Measurements from ENCODE around the gene PPME1.
"Not testable (repeated sequence)": the region's sequence is repeated elsewhere in the genome, so short reads cannot be mapped to it uniquely, and the experiment has no call there.

PPME1 gene, protein sequence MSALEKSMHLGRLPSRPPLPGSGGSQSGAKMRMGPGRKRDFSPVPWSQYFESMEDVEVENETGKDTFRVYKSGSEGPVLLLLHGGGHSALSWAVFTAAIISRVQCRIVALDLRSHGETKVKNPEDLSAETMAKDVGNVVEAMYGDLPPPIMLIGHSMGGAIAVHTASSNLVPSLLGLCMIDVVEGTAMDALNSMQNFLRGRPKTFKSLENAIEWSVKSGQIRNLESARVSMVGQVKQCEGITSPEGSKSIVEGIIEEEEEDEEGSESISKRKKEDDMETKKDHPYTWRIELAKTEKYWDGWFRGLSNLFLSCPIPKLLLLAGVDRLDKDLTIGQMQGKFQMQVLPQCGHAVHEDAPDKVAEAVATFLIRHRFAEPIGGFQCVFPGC

DNA sequence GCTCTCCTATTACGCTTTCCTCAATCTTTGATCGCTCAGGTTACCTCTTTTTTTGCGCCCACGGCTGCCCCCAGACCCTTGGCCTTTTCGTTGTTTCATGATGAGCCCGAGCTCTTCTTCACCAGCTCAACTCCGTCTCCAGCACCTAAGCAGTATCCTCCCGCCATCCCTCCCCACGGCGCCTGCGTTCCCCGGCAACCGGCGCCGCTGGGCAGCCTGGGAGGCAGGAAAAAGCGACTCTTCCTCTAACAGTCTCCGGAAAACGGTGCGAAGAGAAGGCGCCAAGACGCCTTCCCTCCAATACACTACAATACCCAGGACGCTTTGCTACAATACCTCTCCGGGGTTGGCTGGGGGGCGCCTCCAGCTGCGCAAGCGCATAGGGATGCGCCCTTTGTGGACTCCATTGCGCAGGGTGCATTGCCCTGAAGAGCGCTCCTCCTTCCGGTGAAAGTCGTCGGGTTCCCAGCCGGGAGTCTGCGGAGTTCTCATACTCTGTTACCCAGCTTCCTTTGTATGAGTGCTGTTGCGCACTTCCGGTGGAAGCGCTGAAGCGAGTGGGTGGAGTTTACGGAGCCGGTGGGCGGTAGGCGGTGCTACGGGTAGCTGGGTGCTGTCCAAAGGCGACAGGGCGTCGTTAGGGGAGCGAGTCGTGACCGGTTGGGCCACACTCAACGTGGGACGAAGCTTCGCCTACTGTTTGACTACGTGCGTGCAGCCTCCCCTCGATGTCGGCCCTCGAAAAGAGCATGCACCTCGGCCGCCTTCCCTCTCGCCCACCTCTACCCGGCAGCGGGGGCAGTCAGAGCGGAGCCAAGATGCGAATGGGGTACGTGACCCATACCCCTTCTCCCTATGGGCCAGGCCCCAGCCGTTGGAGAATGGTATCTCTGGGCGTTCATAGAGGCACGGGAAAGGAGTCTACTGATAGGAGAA, at the start of gene PPME1, which contains the start of gene C2CD3:
TSS of gene PPME1 (plus strand) at position 596 of the 936 bp plus-strand sequence. CDS start at position 729, 133 bp downstream.
TSS of gene C2CD3 (minus strand) at position 309 of the 936 bp plus-strand sequence. CDS start at position 99, 210 bp downstream.
- peak; percentile 96 for DNase-seq (ENCODE audit: low read depth, low spot score)
- H3K27ac ChIP-seq, result peak within 1 kb of the TSS; percentile 77

DNA sequence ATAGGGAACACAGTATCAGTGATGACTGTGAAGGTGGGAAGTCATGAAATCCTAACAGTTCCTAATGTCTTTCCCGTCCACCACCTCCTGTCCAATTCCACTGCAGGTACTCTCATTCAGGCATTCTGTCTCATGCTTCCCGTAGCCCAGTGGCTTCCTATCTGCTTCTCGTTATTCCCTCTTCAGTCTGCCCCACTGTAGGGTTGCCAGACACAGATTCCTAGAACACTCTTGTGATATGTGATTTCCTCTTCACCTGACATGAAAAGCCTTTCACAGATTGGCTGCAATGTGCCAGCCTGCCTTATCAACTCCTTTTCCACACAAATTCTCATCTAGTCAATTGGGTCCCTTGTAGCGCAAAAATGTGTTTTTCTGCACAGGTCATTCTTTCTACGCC, 49.3 kb upstream of the PPME1 start:
- no peak for DNase-seq (ENCODE audit: low read depth, low spot score)
- no peak overlapping the region for H3K27ac ChIP-seq

DNA sequence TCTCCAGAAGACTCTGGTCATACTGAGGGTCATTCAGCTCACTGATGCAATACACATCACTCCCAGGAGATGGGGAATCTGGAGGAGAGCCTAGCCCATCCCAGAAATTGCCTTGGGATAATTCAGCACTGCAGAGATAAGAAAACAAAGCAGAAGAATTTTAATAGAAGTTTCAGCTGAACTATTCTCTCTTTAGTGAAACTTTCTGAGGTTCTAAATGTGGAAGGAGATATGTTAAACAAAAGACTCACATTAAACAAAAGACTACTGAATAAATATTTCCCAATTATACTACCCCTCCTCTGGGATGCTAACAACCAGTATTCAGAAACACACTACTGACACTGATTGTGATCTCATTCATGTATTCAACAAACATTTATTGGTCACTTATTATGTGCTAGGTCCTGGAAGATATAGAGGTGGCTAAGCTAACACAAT, 48.1 kb upstream of the PPME1 start:
- DNase-seq (ENCODE audit: low read depth, low spot score), result no peak

DNA sequence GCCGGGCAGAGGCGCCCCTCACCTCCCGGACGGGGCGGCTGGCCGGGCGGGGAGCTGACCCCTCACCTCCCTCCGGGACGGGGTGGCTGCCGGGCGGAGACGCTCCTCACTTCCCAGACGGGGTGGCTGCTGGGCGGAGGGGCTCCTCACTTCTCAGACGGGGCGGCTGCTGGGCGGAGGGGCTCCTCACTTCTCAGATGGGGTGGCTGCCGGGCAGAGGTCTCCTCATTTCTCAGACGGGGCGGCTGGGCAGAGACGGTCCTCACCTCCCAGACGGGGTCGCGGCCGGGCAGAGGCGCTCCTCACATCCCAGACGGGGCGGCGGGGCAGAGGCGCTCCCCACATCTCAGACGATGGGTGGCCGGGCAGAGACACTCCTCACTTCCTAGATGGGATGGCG, 42.0 kb upstream of the PPME1 start:
- not testable (repeated sequence) for H3K27ac ChIP-seq; DNase-seq (ENCODE audit: low read depth, low spot score)

More for the DNA sequence above, 48.1 kb upstream of the PPME1 start:
- H3K27ac ChIP-seq, result no peak overlapping the region

DNA sequence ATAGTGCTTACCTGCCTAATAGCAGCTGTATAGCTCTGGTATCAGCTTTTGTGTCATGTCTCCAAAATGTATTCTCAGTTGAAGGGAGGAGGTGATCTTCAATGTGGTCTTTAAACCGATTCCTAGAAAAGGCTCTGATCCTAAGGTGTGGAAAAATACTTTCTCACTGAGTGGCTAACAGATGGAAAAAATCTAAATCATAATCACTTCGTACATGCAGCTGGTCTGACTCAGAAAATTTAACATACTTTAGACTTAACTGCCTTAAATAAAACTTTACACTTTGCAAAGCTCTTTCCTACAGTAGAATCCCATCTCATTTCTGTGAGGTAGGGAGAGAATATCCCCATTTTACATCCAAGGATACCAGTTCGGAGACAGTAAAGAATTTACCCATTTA, 38.3 kb upstream of the PPME1 start:
- no peak for DNase-seq (ENCODE audit: low read depth, low spot score)
- H3K27ac ChIP-seq, result no peak overlapping the region

DNA sequence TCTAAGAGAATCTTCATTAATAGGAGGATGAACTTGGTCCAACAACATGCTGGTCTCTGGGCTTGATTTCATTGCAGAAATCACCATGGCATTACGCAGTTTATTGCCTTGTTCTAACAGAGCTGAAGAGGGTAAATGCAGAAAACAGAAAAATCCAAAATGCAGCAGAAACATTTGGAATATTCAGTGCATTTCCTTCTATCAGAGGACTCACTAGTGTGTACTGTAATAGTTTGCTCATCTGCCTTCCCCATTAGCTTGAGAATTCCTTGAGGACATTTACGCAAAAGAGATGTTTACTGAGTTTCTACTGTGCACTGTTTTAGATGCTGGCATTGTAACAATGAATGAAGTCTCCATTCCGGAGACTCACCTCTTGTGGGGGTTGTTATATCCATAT, 37.7 kb upstream of the PPME1 start:
- no peak for DNase-seq (ENCODE audit: low read depth, low spot score)

DNA sequence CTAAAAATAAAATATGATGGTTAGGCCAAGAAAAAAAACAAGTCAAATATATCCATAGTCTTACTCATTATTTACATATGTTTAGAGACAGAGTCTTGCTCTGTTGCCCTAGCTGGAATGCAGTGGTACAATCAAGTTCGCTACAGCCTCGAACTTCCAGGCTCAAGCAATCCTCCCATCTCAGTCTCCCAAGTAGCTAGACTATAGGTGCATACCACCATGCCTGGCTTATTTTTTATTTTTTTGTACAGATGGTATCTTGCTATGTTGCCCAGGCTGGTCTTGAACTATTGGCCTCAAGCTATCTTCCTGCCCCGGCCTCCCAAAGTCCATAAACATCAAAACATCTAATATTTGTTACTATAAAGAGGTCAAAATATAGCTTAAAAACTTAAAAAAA, 36.4 kb upstream of the PPME1 start:
- no peak for DNase-seq (ENCODE audit: low read depth, low spot score)
- H3K27ac ChIP-seq, result peak overlapping the region; percentile 67

More for the DNA sequence above, 37.7 kb upstream of the PPME1 start:
- no peak overlapping the region for H3K27ac ChIP-seq

DNA sequence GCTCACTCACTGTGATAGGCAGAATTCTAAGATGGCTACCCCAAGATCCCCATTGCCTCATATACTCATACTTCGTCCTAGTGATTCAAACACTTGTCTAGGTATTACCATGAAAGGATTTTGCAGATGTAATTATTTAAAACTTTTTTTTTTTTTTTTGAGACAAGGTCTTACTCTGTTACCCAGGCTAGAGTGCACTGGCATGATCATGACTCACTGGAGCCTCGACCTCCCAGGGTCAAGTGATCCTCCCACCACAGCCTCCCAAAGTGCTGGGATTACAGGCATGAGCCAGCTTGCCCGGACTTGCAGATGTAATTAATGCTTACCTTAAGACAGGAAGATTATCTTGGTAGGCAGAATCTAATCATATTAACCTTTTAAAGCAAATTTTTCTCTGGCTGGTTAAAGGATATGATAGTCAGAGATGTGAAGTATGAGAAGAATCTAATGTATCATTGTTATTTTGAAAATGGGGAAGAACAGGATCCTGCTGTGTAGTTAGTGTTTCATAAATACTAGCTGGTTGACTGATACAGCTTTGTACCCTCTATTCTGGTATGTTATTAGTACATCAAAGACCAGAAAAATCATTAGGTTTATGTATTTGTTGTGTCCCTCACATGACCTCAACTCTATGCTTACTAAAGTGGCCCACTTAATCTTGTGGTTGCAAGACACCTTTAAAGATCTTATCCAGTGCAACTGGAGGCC, 35.8 kb upstream of the PPME1 start:
- peak; percentile 57 for DNase-seq (ENCODE audit: low read depth, low spot score)
- H3K27ac ChIP-seq, result peak overlapping the region; percentile 67

DNA sequence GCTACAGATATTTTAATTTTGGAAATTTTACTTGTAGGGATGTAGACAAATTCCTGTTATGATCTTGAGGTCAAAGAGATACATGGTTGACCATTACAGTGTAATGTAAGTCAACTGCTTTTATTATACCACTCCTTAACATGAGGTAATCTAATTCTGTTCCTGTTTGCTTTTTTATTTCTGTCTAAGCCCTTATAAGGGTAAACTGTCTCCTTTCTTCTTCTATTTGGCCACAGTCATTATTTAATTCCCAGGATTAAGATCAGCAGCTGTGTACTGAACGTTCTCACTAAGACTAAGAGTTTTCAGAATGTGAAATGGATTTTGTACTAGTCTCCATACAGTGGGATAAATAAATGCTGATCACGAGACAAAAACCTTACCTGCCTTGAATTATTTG, 33.1 kb upstream of the PPME1 start:
- peak overlapping the region; percentile 92 for H3K27ac ChIP-seq
- no peak for DNase-seq (ENCODE audit: low read depth, low spot score)

DNA sequence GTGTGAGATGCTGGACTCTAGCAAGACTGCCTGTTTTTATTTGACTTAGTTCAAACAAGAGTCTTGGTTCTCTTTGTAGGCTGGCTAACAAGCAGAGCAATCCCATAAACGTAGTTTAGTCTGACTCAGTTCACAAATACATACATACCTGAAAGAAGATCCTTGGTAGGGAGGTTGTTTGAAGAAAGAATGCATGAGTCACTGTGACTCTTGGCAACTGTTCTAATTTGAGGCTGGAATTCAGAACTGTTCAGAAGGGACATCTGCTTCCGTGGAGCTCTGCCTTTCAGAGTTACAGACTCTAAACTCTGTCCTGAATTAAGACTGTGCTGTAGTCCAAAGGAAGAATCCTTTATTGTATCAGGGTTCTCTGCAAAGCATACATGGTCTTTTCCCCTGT, 32.5 kb upstream of the PPME1 start:
- H3K27ac ChIP-seq, result peak overlapping the region; percentile 92
- peak; percentile 86 for DNase-seq (ENCODE audit: low read depth, low spot score)

DNA sequence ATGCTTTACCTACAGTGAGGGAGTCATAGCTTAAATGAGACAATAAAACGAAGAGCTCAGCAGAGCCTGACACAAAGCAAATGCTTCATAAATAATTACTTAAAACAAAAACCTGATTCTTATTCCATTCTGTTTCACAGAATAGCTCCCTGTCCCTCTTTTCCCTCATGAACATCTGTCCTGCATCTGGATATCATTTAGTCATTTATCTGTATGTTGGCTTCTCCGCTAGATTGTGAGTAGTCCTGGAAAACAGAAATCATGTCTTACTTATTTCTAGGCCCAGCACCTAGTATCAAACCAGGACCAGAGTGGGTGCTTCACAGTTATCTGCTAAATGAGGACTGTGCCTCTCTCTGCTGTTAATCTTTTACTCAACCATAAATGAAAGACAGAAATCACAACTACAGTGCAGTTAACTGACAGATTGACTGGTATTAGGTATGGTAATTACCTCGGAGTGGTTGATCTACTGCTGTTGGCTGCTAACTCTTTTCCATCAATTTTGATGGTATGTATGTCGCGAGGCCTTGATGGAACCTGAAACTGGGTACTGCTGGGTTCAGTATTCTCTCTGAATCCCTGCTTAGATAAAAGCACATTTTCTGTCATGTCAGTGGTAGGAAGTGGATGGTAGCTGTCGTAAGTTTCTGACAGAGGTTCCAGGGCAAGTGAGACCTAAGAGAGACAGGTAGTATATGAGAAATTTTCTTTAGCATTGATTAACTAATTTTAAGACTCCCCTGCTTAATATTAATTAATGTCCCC, 31.8 kb upstream of the PPME1 start:
- H3K27ac ChIP-seq, result peak overlapping the region; percentile 92
- DNase-seq (ENCODE audit: low read depth, low spot score), result no peak

DNA sequence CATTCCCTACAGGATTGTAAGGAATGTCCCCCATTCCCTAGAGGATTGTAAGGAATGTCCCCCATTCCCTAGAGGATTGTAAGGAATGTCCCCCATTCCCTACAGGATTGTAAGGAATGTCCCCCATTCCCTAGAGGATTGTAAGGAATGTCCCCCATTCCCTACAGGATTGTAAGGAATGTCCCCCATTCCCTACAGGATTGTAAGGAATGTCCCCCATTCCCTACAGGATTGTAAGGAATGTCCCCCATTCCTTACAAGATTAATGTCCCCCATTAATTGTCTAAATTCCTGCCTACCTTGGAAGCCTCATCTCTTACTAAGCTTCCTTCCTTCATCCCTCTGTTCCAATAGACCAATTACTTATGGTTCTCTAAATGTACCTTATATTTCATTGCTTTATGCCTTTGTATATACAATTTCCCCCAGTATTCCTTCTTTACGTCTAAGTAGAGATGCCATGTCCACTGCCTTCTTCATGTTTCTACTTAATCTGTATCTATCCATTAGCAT, 31.1 kb upstream of the PPME1 start:
- H3K27ac ChIP-seq; DNase-seq (ENCODE audit: low read depth, low spot score): not testable (repeated sequence)

DNA sequence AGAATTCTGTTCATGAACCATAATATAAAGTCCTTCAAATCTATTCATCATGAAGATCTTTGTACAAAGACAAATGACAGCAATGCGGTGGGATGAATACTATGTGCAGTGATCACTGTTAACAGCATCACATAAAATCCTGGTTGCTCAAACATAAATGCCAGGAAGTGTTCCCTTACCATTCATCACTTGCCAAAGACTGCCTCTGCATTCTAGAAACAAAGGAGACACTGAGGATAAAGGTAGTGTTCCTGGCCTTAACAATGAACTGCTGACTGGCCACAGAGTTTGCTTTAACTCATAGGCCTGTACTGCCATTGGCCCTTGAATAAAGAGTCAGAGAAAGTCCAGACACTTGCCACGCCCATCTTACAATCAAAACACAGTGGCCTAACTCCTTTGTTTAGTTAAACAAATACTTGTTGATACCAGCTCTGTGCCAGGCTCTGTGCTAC, 29.8 kb upstream of the PPME1 start:
- H3K27ac ChIP-seq, result peak overlapping the region; percentile 50
- peak; percentile 60 for DNase-seq (ENCODE audit: low read depth, low spot score)

DNA sequence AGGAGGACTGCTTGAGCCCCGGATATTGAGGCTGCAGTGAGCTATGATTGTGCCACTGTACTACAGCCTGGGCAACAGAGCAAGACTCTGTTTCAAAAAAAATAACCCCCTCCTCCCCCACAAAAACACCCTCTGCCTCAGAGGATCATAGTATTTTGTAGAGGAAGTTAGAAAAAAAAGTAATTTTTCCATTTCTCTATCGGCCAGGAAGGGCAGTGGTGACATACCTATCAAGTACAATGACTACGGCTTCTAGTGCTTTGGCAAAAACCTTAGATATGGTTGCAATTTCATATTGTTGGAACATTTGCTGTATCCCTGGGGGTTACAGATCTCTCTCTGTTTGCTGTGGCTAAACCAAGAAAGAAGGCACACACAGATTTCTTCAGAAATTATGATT, 29.2 kb upstream of the PPME1 start:
- H3K27ac ChIP-seq, result peak overlapping the region; percentile 50
- DNase-seq (ENCODE audit: low read depth, low spot score), result no peak

DNA sequence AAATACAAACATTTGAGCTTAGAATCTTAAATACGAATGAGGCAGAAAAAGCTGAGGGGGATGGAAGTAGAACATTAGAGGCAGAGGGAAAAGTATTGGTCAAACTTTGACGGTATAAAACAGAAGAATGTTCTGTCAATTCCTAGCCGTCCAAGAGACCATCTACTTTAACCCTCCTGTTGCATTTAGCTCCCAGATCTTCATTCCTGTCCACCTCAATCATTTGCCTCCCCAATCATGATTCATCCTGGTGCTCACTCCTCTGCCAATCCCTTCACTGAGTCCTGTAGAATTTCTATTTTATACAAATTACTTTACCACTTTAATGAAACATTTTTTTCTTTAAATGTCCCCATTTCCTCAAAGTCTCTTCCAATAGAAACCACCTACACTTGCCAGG, 28.5 kb upstream of the PPME1 start:
- no peak for DNase-seq (ENCODE audit: low read depth, low spot score)
- no peak overlapping the region for H3K27ac ChIP-seq

DNA sequence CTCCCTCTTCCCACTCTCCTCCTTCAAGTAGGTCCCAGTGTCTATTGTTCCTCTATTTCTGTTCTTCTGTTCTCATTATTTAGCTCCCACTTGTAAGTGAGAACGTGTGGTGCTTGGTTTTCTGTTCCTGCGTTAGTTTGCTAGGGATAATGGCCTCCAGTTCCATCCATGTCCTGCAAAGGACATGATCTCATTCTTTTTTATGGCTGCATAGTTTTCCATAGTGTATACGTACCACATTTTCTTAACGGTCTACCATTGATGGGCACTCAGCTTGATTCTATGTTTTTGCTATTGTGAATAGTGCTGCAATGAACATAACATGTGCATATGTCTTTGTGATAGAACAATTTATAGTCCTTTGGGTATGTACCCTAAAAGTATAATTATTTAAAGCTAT, 26.5 kb upstream of the PPME1 start:
- DNase-seq (ENCODE audit: low read depth, low spot score), result no peak
- H3K27ac ChIP-seq, result no peak overlapping the region

DNA sequence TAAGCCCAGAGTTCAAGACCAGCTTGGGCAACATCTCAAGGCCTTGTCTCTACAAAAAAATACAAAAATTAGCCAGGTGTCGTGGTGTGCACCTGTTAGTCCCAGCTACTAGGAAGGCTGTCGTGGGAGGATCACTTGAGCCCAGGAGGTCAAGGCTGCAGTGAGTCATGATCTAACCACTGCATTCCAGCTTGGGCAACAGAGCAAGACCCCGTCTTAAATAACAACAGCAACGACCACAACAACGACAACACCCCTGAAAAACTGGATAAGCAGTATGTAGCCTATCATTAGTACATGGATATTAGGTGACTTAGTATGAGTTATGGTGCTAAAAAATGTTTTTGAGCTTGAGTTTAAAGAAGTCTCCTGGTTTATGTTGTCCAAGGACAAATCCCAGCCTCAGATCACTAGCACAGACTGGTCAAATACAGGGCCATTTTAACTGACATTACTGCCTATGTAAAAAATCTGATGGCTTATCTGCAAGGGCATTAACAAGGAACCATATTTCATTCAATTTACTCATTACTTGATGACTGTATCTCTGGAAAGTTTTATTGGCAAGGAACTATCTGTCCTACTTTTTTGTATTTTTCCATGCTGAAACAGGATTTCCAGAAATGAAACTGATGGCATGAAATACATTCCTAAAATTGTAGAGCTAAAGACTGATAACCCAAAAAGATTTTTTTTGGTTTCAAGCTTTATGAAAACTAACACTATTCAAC, 23.7 kb upstream of the PPME1 start:
- H3K27ac ChIP-seq, result no peak overlapping the region
- no peak for DNase-seq (ENCODE audit: low read depth, low spot score)

DNA sequence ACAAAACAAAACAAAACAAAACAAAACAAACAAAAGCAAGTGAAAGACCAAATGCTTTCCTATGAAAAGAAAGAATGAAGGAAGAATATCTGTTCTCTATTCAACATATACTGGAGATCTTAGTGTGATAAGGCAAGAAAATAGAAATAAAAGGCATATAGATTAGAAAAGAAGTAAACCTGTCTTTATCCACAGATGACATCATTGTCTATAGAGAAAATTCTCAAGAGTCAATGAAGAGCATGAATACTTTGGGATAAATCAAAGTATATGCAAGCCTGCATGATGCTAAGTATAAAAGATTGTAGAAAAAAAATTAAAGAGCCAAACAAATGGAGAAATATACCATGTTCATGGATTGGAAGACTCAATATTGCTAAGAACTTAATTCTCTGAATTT, 17.9 kb upstream of the PPME1 start:
- DNase-seq (ENCODE audit: low read depth, low spot score), result no peak
- no peak overlapping the region for H3K27ac ChIP-seq
